Measurements from ENCODE around the gene FAAP20. TPM values are rescaled to one million over a fixed set of nuclear protein-coding genes. Genes with fewer than 3 reads are reported as not detected.

FAAP20 gene
- polyA plus RNA-seq, 1 donor from 2014 or later, result 45.3 TPM

DNA sequence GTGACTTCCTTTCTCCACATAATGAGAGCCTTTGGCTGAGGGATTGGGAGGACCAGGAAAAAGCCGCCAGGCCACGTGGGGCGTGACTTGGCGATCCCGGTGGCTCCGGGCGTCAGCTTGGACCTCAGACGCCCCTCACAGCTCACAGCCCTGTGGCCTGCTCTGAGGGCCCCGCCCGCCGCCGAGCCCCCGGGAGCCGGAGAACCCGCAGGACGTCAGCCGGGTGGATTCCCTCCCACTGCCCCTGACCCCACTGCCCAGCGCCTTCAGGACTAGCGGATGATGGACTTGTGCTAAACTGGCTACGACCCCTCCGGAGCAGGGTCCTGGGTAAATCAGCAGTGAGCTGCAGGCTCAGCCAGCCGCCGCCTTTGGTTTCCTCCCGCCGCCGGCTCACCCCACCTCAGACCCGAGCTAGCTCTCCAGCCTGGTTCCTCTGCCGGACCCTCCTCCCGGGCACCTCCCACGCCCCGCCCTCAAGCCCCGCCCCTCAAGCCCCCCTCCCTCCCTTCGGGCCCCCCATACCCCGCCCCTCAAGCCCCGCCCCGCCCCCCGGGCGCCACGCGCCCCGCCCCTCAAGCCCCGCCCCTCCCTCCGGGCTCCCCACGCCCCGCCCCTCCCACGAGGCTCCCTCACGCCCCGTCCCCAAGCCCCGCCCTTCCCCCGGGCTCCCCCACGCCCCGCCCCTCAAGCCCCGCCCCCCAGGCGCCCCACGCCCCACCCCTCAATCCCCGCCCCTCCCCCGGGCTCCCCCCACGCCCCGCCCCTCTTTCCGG is 10.0 kb upstream of the FAAP20 start:
- Histone ChIP-seq H3K27ac (ENCODE audit: low read length) (no peak overlapping the region), H3F3A (ENCODE audit: insufficient read depth, low read length, poor library complexity, severe bottlenecking) (no peaks in the 10 kb centered on the region), H2AFZ (ENCODE audit: low read depth, low read length) (peak overlapping the region; percentile 8), H3K9me3 (ENCODE audit: low read length) (no peaks in the 10 kb centered on the region), H3K9me2 (ENCODE audit: insufficient read depth, low read length) (no peaks in the 10 kb centered on the region), H3K4me3 (ENCODE audit: low read length) (peak overlapping the region; percentile 59), H3K36me3 (ENCODE audit: insufficient read depth, low read length) (no peaks in the 10 kb centered on the region), H3K4me2 (ENCODE audit: low read length) (no peak overlapping the region), H3K9ac (ENCODE audit: low read length) (peak overlapping the region; percentile 47), H3K79me2 (replicated peaks; ENCODE audit: insufficient read depth, low read length) (no peaks in the 10 kb centered on the region), H4K20me1 (ENCODE audit: insufficient read depth) (no peaks in the 10 kb centered on the region), H3K27me3 (ENCODE audit: insufficient read depth, low read depth, low read length) (no peaks in the 10 kb centered on the region)
- TF ChIP-seq TAF1 (IDR thresholded peaks at IDR 0.05; ENCODE audit: low read depth) (no peak), SMC3 (conservative IDR thresholded peaks at IDR 0.05; ENCODE audit: poor library complexity) (no peak), EZH2 (IDR thresholded peaks at IDR 0.05; ENCODE audit: borderline replicate concordance, insufficient read depth, low read length, poor library complexity, severe bottlenecking) (no peak), EP300 (conservative IDR thresholded peaks at IDR 0.05; ENCODE audit: poor library complexity, severe bottlenecking) (no peak), MXI1 (conservative IDR thresholded peaks at IDR 0.05; ENCODE audit: poor library complexity, severe bottlenecking) (no peak), POLR2AphosphoS5 (IDR thresholded peaks at IDR 0.05) (no peak), RAD21 (conservative IDR thresholded peaks at IDR 0.05) (no peak)
- TF ChIP-seq, protein P1, sequence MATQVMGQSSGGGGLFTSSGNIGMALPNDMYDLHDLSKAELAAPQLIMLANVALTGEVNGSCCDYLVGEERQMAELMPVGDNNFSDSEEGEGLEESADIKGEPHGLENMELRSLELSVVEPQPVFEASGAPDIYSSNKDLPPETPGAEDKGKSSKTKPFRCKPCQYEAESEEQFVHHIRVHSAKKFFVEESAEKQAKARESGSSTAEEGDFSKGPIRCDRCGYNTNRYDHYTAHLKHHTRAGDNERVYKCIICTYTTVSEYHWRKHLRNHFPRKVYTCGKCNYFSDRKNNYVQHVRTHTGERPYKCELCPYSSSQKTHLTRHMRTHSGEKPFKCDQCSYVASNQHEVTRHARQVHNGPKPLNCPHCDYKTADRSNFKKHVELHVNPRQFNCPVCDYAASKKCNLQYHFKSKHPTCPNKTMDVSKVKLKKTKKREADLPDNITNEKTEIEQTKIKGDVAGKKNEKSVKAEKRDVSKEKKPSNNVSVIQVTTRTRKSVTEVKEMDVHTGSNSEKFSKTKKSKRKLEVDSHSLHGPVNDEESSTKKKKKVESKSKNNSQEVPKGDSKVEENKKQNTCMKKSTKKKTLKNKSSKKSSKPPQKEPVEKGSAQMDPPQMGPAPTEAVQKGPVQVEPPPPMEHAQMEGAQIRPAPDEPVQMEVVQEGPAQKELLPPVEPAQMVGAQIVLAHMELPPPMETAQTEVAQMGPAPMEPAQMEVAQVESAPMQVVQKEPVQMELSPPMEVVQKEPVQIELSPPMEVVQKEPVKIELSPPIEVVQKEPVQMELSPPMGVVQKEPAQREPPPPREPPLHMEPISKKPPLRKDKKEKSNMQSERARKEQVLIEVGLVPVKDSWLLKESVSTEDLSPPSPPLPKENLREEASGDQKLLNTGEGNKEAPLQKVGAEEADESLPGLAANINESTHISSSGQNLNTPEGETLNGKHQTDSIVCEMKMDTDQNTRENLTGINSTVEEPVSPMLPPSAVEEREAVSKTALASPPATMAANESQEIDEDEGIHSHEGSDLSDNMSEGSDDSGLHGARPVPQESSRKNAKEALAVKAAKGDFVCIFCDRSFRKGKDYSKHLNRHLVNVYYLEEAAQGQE (IDR thresholded peaks at IDR 0.05; ENCODE audit: borderline replicate concordance), result no peak
- TF ChIP-seq, protein P2, sequence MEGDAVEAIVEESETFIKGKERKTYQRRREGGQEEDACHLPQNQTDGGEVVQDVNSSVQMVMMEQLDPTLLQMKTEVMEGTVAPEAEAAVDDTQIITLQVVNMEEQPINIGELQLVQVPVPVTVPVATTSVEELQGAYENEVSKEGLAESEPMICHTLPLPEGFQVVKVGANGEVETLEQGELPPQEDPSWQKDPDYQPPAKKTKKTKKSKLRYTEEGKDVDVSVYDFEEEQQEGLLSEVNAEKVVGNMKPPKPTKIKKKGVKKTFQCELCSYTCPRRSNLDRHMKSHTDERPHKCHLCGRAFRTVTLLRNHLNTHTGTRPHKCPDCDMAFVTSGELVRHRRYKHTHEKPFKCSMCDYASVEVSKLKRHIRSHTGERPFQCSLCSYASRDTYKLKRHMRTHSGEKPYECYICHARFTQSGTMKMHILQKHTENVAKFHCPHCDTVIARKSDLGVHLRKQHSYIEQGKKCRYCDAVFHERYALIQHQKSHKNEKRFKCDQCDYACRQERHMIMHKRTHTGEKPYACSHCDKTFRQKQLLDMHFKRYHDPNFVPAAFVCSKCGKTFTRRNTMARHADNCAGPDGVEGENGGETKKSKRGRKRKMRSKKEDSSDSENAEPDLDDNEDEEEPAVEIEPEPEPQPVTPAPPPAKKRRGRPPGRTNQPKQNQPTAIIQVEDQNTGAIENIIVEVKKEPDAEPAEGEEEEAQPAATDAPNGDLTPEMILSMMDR (IDR thresholded peaks at IDR 0.05; ENCODE audit: poor library complexity, severe bottlenecking), result no peak

DNA sequence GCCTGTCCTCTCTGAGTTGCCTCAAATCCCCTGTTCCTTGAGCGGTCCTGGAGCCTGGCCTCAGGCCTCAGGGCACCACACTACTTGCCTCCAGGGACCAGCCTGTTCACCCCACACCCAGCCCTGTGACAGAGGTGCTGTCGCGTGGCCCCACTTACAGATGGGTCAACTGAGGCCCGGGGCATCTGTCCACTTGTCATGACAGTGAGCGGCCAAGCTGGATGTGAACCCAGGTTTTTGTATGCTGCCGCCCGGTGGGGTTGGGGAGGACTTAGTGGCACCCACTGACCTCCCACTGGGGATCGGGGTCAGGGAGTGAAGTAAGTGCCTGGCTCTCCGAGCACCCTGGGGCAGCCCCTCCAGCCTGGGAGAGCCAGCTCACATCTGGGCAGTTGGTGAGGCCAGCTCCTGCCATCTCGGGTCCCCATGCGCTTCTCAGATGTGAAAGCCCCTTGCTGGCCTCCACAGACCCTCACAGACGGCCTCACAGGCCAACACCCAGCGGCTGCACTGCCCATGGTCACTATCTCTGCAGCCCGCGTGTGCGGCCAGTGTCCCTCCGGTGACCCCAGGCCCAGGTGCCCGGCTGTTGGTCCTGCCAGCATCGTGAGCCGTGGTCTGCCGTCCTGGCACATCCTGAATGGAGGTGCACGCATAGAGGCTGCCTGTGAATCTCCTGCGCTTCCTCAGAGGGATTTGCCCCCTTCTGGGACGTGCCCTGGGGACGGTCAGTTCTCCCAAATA is 9.3 kb upstream of the FAAP20 start:
- TF ChIP-seq MXI1 (conservative IDR thresholded peaks at IDR 0.05; ENCODE audit: poor library complexity, severe bottlenecking), result no peak
- TF ChIP-seq EP300 (conservative IDR thresholded peaks at IDR 0.05; ENCODE audit: poor library complexity, severe bottlenecking), result no peak
- no peak for TF ChIP-seq RAD21 (conservative IDR thresholded peaks at IDR 0.05)
- TF ChIP-seq SMC3 (conservative IDR thresholded peaks at IDR 0.05; ENCODE audit: poor library complexity), result no peak
- no peak for TF ChIP-seq TAF1 (IDR thresholded peaks at IDR 0.05; ENCODE audit: low read depth)
- TF ChIP-seq, protein P2 (IDR thresholded peaks at IDR 0.05; ENCODE audit: poor library complexity, severe bottlenecking), result no peak
- TF ChIP-seq, protein P1 (IDR thresholded peaks at IDR 0.05; ENCODE audit: borderline replicate concordance), result no peak
- TF ChIP-seq POLR2AphosphoS5 (IDR thresholded peaks at IDR 0.05), result no peak
- no peak for TF ChIP-seq EZH2 (IDR thresholded peaks at IDR 0.05; ENCODE audit: borderline replicate concordance, insufficient read depth, low read length, poor library complexity, severe bottlenecking)
- Histone ChIP-seq H3K4me3 (ENCODE audit: low read length) (peak overlapping the region; percentile 59), H3K27me3 (ENCODE audit: insufficient read depth, low read depth, low read length) (no peaks in the 10 kb centered on the region), H2AFZ (ENCODE audit: low read depth, low read length) (no peak overlapping the region), H3F3A (ENCODE audit: insufficient read depth, low read length, poor library complexity, severe bottlenecking) (no peaks in the 10 kb centered on the region), H3K36me3 (ENCODE audit: insufficient read depth, low read length) (no peaks in the 10 kb centered on the region), H3K9me2 (ENCODE audit: insufficient read depth, low read length) (no peaks in the 10 kb centered on the region), H3K27ac (ENCODE audit: low read length) (no peak overlapping the region), H3K9me3 (ENCODE audit: low read length) (no peaks in the 10 kb centered on the region), H3K9ac (ENCODE audit: low read length) (peak overlapping the region; percentile 47), H4K20me1 (ENCODE audit: insufficient read depth) (no peaks in the 10 kb centered on the region), H3K4me2 (ENCODE audit: low read length) (no peak overlapping the region), H3K79me2 (replicated peaks; ENCODE audit: insufficient read depth, low read length) (no peaks in the 10 kb centered on the region)
